NCI-H2227 (cell line): ENCODE data around the gene TSBP1.
"Not testable (repeated sequence)": the region's sequence is repeated elsewhere in the genome, so short reads cannot be mapped to it uniquely, and the experiment has no call there.

Source experiments
- DNase-seq: peaks from one replicate; lab custom pipeline; 2025; ENCODE audit not compliant: unreplicated experiment; lab: John Stamatoyannopoulos, UW

Gene TSBP1

GRCh38 chr6:32379545-32379944, 7.8 kb upstream of the TSBP1 start:
- no peak for DNase-seq

DNA sequence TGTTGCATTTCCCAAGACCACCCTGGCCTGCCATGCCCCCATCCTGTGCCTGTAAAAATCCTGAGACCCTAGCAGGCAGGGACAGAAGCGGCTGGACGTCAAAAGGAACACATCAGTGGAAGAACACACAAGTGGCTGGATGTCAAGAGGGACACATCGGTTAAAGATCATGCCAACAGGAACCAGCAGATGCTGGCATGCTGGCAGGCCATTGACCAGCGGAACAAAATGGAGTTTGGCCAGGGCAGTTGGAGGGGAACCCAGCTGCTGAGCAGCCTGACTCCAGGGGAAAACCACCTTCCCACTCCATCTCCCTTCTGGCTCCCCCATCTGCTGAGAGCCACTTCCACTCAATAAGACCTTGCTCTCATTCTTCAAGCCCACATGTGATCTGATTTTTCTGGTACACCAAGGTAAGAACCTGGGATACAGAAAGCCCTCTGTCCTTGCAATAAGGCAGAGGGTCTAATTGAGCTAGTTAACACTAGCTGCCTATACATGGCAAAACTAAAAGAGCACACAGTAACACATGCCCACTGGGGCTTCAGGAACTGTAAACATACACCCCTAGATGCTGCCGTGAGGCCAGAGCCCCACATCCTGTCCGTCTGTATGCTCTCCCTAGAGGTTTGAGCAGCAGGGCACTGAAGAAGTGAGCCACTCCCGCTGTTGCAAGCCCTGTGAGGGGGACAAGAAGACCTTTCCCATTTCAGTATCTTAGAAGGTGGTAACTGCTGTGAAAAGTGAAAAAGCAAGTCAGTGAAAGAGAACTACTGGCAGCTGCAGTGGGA, 4.2 kb upstream of the TSBP1 start:
- no peak for DNase-seq

- no peak for DNase-seq
Measured at GRCh38 chr6:32371229-32371628, 474 bp downstream of the TSBP1 start.

GRCh38 chr6:32370505-32370904, 1.2 kb downstream of the TSBP1 start:
- no peak for DNase-seq

DNA sequence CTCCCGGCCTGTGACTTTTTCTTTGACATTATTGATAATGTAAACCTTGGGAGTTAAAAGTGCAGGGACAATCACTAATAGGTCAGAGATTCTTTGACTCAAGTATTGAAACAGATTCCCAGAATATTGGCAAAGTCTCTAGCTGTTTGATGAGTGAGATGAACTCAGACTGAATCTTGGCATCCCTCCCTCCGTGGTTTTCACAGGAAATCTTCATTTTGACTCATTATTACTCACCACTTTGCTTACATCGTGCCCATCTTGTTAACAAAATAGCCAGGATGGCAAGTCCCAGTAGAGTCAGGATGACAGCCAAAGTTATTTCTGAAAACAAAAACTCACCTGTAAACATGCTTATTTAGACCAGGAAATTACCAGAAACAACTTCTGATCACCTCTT, 2.0 kb downstream of the TSBP1 start:
- no peak for DNase-seq

- DNase-seq, result no peak
Measured at GRCh38 chr6:32367644-32368043, 4.1 kb downstream of the TSBP1 start.

- not testable (repeated sequence) for DNase-seq
Measured at GRCh38 chr6:32359225-32359624, 12.5 kb downstream of the TSBP1 start.

- DNase-seq, result not testable (repeated sequence)
Measured at GRCh38 chr6:32358548-32358947, 13.2 kb downstream of the TSBP1 start.

- DNase-seq, result no peak
Measured at GRCh38 chr6:32355018-32355417, 16.7 kb downstream of the TSBP1 start.

DNA sequence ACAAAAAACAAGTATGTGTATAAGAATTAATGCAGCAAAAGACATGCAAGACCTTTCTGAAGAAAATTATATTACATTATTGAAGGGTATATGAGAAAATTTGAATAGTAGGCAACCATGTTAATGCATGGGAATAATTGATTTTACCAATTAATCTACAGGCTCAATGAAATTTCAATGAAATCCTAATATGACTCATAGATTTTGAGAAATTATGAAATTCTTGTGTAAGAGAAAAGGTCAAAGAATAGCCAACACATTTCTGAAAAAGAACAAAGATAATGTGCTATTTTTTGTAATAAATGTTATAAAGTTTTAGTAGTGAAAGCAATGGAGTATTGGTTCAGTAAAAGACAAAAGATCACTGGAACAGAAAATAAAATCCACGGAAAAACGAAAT, 18.4 kb downstream of the TSBP1 start:
- no peak for DNase-seq

- no peak for DNase-seq
Measured at GRCh38 chr6:32340242-32340641, 31.5 kb downstream of the TSBP1 start.

DNA sequence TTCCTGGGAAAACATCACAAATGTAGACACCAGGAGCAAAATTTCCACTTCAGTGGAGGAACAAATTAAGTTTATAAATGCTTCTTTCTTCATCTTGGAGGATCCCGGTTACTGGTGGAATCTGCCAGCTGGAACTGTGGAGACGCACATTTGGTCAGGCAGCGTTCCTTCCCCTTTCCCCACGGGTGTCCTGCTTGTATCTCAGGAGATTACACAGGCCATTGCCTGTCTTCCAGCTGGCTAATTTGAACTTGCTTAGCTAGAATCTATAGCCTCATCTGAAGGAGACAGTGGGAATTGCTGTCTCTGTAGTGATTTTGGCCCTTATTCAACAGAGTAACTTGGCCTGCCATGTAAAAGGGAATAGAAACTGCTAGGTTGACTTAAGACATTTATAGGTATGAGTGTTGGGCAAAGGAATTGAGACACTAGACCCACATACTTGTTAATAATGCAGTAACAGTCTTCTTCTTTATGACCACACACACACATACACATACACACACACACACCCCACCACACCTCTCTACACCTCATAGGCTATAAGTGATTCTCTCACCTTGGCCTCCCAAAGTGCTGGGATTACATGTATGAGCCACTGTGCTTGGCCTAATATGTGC, 34.4 kb downstream of the TSBP1 start:
- no peak for DNase-seq

DNA sequence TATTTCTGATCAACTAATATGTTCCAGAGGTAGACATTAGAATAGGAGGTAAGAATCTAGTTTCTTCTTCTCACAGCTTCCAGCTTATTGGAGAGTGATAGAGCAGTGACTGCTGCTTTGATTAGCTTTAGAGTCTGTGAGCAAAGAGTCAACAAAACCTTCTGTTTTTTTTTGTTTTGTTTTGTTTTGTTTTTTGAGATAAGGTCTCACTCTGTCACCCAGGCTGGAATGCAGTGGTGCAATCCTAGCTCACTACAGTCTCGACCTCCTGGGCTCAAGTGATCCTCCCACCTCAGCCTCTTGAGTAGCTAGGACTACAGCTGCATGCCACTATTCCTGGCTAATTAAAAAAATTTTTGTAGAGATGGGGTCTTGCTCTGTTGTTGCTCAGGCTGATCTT, 39.3 kb downstream of the TSBP1 start:
- DNase-seq, result no peak

- DNase-seq, result no peak
Measured at GRCh38 chr6:32329141-32329540, 42.6 kb downstream of the TSBP1 start.

GRCh38 chr6:32327103-32327502, 44.6 kb downstream of the TSBP1 start:
- no peak for DNase-seq

DNA sequence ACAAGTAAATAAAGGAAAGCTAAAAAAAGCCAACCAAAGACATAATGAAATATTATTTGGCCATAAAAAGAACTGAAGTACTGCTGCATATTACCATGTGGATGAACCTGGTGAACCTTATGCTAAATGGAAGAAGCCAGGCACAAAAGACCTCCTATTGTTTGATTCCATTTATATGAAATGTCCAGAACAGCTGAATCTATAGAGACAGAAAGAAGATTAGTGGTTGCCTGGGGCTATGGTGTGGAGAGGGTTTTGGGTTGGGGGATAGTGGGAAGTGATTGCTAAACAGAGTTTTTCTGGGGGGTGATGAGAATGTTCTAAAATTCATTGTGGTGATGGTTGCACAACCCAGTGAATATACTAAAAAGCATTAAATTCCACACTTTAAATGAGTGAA, 53.2 kb downstream of the TSBP1 start:
- no peak for DNase-seq

- DNase-seq, result no peak
Measured at GRCh38 chr6:32317541-32317940, 54.2 kb downstream of the TSBP1 start.

DNA sequence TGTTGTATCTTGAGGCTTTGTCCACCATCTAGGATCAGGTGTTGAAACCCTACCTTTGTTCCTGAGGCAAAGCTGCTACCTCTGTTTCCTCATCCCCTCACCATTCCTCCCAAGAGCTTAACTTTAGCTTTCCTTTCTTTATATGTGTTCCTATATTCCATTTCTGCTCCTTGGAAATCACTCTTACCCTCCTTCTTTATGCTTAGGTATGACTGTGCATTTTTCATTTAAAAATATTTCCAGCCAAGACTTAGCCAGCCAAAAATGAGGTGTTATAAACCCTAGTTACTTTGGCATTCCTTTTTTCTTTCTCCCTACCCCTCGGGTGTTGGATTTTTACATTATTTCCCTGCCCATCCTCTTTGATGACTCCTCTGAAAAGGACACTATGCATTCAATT, 57.7 kb downstream of the TSBP1 start:
- no peak for DNase-seq

- no peak for DNase-seq
Measured at GRCh38 chr6:32298632-32299336, 72.9 kb downstream of the TSBP1 start.

DNA sequence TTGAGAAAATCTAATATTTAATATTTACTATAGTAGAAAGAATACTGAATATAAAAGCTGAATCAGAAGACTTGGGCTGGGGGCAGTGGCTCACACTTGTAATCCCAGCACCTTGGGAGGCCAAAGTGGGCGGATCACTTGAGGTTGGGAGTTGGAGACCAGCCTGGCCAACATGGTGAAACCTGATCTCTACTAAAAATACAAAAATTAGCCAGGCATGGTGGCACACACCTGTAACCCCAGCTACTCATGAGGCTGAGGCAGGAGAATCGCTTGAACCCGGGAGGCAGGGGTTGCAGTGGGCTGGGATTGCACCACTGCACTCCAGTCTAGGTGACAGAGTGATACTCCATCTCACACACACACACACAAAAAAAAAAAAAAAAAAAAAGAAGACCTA, 76.7 kb downstream of the TSBP1 start:
- DNase-seq, result not testable (repeated sequence)

- no peak for DNase-seq
Measured at GRCh38 chr6:32294566-32294965, 77.1 kb downstream of the TSBP1 start.

GRCh38 chr6:32293695-32294094, 78.0 kb downstream of the TSBP1 start:
- no peak for DNase-seq
